Karpas-422 (cell line): ENCODE results near the gene SLCO3A1. TPM values are rescaled to one million over a fixed set of nuclear protein-coding genes. Genes with fewer than 3 reads are reported as not detected.
"Not testable (repeated sequence)": the region's sequence is repeated elsewhere in the genome, so short reads cannot be mapped to it uniquely, and the experiment has no call there.

ENCODE experiments used
- DNase-seq: peaks from one replicate; pipeline ENCODE4 v3.0.0-alpha.2; 2015
- H2AFZ ChIP-seq: fragments of 200-600 bp; sonication (generic); 2 replicates; pipeline ENCODE4 v1.6.1; 2014; ENCODE audit warnings: antibody characterized with exemption, low read length, mixed read lengths
- H3K27ac ChIP-seq: fragments of 200-600 bp; sonication (generic); 2 replicates; pipeline ENCODE4 v1.5.1; 2014; ENCODE audit warnings: mild to moderate bottlenecking, low read length, moderate library complexity
- H3K27me3 ChIP-seq: fragments of 200-600 bp; sonication (generic); 2 replicates; pipeline ENCODE4 v1.6.1; 2014; ENCODE audit warnings: low read length, mixed read lengths
- H3K36me3 ChIP-seq: fragments of 200-600 bp; sonication (generic); 2 replicates; pipeline ENCODE4 v1.6.1; 2014; ENCODE audit warnings: low read length, mixed read lengths; ENCODE audit not compliant: insufficient read depth
- H3K4me1 ChIP-seq: fragments of 200-600 bp; sonication (generic); 2 replicates; pipeline ENCODE4 v1.6.1; 2014; ENCODE audit warnings: mild to moderate bottlenecking, low read length, mixed read lengths
- H3K4me2 ChIP-seq: fragments of 200-600 bp; sonication (generic); 2 replicates; pipeline ENCODE4 v1.6.1; 2014; ENCODE audit warnings: low read length, low read depth, mild to moderate bottlenecking; ENCODE audit not compliant: poor library complexity, severe bottlenecking
- H3K4me3 ChIP-seq: fragments of 200-600 bp; sonication (generic); 2 replicates; pipeline ENCODE4 v1.5.1; 2014; ENCODE audit warnings: mild to moderate bottlenecking, antibody characterized with exemption, low read length, mixed read lengths
- H3K79me2 ChIP-seq: fragments of 200-600 bp; sonication (generic); 2 replicates; pipeline ENCODE4 v1.6.1; 2014; ENCODE audit warnings: mild to moderate bottlenecking, low read length, mixed read lengths
- H3K9ac ChIP-seq: fragments of 200-600 bp; sonication (generic); 2 replicates; pipeline ENCODE4 v1.6.0; 2014; ENCODE audit warnings: low read length
- H3K9me2 ChIP-seq: fragments of 200-600 bp; sonication (generic), shearing (Covaris generic); replicated peaks from 2 replicates; pipeline ENCODE4 v1.6.0; 2014; ENCODE audit warnings: mild to moderate bottlenecking, low read length, moderate library complexity; ENCODE audit not compliant: insufficient read depth
- H3K9me3 ChIP-seq: fragments of 300-700, 200-600 bp; sonication (generic); 2 replicates; pipeline ENCODE4 v1.6.1; 2014; ENCODE audit warnings: low read length, mixed read lengths
- H4K20me1 ChIP-seq: fragments of 200-600 bp; sonication (generic); 2 replicates; pipeline ENCODE4 v1.6.1; 2014; ENCODE audit warnings: mild to moderate bottlenecking, antibody characterized with exemption, low read length, low read depth; ENCODE audit not compliant: insufficient read depth
- total RNA-seq: library from RNA; depleted of rRNA; stranded (reverse); fragments of >200 nt; shearing (Covaris generic); gene quantifications from 2 replicates; pipeline ENCODE4 v1.2.3, GENCODE V29; 2014; ENCODE audit warnings: low replicate concordance

The SLCO3A1 gene
- total RNA-seq, 1 experiment from 2014 or later, result 36.2 TPM

DNA sequence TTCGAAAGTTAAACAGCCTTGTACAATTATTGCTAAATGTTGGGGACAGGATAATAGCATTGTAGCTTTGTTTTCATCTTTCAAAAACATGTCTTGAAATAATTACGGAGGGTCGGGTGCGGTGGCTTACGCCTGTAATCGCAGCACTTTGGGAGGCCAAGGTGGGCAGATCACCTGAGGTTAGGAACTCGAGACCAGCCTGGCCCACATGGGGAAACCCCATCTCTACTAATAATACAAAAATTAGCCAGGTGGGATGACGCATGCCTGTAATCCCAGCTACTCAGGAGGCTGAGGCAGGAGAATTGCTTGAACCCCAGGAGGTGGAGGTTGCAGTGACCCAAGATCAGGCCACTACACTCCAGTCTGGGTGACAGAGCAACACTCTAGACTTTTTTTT is 216.7 kb downstream of the SLCO3A1 start:
- H3K27ac ChIP-seq, H3K9ac ChIP-seq, DNase-seq, H3K4me3 ChIP-seq, H2AFZ ChIP-seq, H3K27me3 ChIP-seq, H3K9me3 ChIP-seq, H4K20me1 ChIP-seq, H3K9me2 ChIP-seq, H3K4me2 ChIP-seq, H3K36me3 ChIP-seq: not testable (repeated sequence)
- Histone ChIP-seq H3K79me2 (peaks cover 99% of the 10 kb centered on the region), H3K4me1 (peaks cover 81% of the 10 kb centered on the region)

DNA sequence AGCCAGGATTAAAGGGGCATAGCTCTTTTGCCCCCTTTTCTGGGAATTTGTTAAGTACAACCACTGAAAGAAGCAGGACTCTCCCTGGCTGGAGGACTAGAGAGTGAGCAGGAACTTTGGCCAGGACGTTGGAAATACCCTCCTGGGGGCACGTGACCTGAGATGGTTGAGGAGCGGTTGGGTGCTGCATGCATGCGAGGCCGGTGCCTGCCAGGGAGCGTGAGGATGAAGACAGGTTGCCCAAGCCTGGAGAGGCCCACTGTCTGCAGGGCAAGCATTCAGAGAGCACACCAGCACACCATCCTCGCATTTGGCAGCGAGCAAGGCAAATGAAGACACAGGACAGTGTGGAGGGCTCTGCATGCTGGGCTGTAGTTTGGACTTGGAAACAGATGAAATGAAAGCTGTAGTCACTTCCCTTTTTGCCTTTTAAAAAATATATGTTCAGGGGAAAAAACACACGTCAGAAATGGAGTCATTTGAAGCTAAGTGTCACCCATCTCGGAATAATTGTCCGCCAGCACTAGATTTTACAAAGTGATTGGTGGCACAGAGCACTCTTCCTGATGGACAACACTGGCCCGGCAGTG is 217.6 kb downstream of the SLCO3A1 start:
- Histone ChIP-seq H3K4me2 (no peak overlapping the region), H3K9me3 (no peaks in the 10 kb centered on the region), H3K4me3 (no peak overlapping the region), H3K27me3 (no peaks in the 10 kb centered on the region), H3K9me2 (no peaks in the 10 kb centered on the region), H3K9ac (no peak overlapping the region), H3K36me3 (no peaks in the 10 kb centered on the region), H4K20me1 (no peaks in the 10 kb centered on the region), H3K27ac (no peak overlapping the region), H2AFZ (no peak overlapping the region), H3K79me2 (peaks cover 99% of the 10 kb centered on the region), H3K4me1 (peaks cover 82% of the 10 kb centered on the region)
- DNase-seq, result no peak

DNA sequence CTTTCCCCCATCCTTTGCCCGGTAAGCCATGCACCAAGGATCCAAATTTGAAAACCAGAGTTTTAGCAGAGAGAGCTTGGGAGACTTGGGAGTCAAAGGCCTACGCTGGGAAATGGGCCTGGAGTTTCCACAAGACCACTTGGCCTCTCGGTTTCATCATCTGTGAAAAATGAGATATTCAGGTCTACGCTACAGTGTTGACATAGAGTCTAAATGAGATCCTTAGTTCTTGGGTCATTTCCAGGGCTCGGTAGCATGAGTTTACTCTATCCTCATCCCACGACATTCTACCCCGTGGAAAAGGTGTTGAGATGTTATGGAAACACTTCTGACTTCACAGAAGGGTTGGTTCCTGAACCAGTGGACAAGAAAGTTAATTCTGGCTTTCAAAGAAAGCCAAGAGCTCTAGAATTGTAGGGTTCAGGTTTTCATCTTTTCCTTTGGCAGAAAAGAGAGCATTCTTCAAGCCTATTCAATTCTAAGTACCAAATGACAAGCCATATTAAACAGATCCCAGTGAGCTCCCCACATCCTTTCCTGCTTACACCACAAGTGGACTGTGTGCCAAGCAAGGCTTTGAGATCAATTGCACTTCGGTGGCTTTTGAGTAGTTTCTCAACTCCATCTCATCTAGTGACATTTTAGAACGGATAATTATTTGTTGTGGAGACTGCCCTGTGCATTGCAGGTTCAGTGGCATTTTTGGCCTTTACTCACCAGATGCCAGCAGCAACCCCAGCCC is 219.7 kb downstream of the SLCO3A1 start:
- H3K4me1 ChIP-seq, result peaks cover 66% of the 10 kb centered on the region
- H3K36me3 ChIP-seq, result no peaks in the 10 kb centered on the region
- no peak overlapping the region for H3K9ac ChIP-seq
- no peak overlapping the region for H2AFZ ChIP-seq
- no peaks in the 10 kb centered on the region for H3K9me3 ChIP-seq
- H3K4me2 ChIP-seq, result no peak overlapping the region
- H3K9me2 ChIP-seq, result no peaks in the 10 kb centered on the region
- H3K27ac ChIP-seq, result no peak overlapping the region
- no peaks in the 10 kb centered on the region for H3K27me3 ChIP-seq
- no peak overlapping the region for H3K4me3 ChIP-seq
- no peaks in the 10 kb centered on the region; the same call in 1 of the 2 replicates for H4K20me1 ChIP-seq
- H3K79me2 ChIP-seq, result peaks cover 99% of the 10 kb centered on the region
- no peak for DNase-seq

DNA sequence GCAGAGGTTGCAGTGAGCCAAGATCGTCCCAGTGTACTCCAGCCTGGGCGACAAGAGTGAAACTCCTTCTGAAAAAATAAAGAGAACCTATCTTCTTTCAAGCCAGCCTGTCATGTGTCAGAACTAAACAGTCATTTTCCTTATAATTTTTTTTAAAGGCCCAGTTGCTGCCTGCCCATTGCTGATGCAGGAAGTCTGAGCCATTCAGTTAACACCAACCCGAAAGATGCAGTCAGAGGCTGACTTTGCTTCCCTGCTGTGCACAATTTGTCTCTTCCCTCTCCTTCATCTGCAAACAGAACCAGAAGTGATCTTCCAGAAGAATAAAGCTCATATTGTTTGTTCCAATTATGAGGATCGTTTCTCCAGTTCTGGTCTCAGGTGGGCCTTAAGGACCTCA is 220.6 kb downstream of the SLCO3A1 start:
- no peaks in the 10 kb centered on the region; the same call in 1 of the 2 replicates for H4K20me1 ChIP-seq
- no peaks in the 10 kb centered on the region for H3K9me2 ChIP-seq
- no peak overlapping the region; the same call in 1 of the 2 replicates for H3K27ac ChIP-seq
- H3K79me2 ChIP-seq, result peaks cover 100% of the 10 kb centered on the region
- H3K9ac ChIP-seq, result no peak overlapping the region
- no peak overlapping the region for H3K4me2 ChIP-seq
- H3K36me3 ChIP-seq, result no peaks in the 10 kb centered on the region
- DNase-seq, result no peak
- no peak overlapping the region for H3K4me3 ChIP-seq
- no peaks in the 10 kb centered on the region for H3K27me3 ChIP-seq
- H2AFZ ChIP-seq, result no peak overlapping the region
- no peaks in the 10 kb centered on the region for H3K9me3 ChIP-seq
- peaks cover 58% of the 10 kb centered on the region for H3K4me1 ChIP-seq

DNA sequence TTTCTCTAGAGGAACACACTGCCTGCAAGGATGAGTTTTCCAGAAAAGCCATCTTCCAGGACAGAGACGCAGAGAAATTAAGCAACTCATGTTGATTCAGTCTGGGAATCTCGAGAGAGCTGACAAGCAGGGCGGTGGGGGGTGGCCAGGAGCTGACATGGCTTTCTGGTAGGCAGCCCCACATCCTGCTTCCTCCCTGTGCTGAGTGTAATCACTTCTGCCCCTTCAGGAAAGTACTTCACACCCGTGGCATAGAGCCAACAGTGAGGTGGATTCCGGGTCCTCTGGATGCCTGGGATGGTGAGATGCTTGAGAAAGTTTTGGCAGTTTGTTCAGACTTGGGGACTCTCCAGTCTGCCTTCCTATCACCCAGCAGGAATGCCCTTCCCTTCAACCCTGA is 221.1 kb downstream of the SLCO3A1 start:
- peaks cover 52% of the 10 kb centered on the region for H3K4me1 ChIP-seq
- H3K4me2 ChIP-seq, result peak overlapping the region; percentile 35
- H3K79me2 ChIP-seq, result peaks cover 100% of the 10 kb centered on the region
- H3K9me3 ChIP-seq, result no peaks in the 10 kb centered on the region
- H3K27me3 ChIP-seq, result no peaks in the 10 kb centered on the region
- no peaks in the 10 kb centered on the region for H3K9me2 ChIP-seq
- no peak overlapping the region; the same call in 1 of the 2 replicates for H3K27ac ChIP-seq
- no peak overlapping the region for H3K9ac ChIP-seq
- H2AFZ ChIP-seq, result no peak overlapping the region
- H4K20me1 ChIP-seq, result no peaks in the 10 kb centered on the region; the same call in 1 of the 2 replicates
- H3K36me3 ChIP-seq, result no peaks in the 10 kb centered on the region
- no peak for DNase-seq
- no peak overlapping the region for H3K4me3 ChIP-seq

DNA sequence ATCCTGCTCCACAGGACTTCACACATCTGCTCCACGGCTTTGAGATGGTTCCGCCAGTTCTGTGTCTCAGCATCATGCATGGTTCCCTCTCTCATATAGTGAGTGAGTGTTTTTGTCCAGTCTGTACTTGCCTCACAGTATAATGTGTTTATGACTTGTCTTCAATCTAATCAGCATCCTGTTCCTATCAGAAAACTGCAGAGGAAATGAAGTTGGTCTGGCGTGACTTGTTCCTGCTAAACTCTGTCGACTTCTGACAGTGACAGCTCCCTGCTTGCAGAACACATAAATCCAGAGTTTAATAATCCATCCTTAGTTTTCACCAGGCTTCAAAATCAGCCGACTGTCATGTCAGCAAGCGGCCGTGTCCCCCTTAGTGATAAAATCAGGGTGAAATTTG is 222.3 kb downstream of the SLCO3A1 start:
- Histone ChIP-seq H3K4me1 (peaks cover 42% of the 10 kb centered on the region), H3K27me3 (no peaks in the 10 kb centered on the region), H3K79me2 (peaks cover 100% of the 10 kb centered on the region), H3K27ac (peak overlapping the region; percentile 57), H3K36me3 (no peaks in the 10 kb centered on the region), H3K9ac (peak overlapping the region; percentile 26; the same call in 1 of the 2 replicates), H3K4me2 (peak overlapping the region; percentile 35), H3K9me2 (no peaks in the 10 kb centered on the region), H4K20me1 (no peaks in the 10 kb centered on the region; the same call in 1 of the 2 replicates), H3K9me3 (no peaks in the 10 kb centered on the region), H3K4me3 (no peak overlapping the region; the same call in 1 of the 2 replicates), H2AFZ (no peak overlapping the region)
- peak; percentile 54 for DNase-seq

DNA sequence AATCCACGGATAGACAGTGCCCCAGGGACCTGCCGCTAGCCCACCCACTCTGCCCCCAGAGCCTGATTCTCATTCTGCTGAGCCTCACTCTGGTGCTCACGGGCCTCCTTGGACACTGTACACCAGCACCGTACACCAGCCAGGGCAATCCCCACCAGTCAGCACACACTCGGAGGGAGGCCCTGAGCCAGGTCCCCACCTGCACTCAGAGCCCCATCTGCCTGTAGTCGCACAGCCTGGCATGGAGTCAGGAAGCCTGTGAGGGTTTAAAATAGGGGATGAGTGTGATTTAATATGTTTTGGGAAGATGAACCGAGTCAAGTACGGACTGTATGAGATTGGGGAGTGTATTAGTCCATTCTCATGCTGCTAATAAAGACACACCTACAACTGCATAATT is 223.0 kb downstream of the SLCO3A1 start:
- no peak overlapping the region for H3K9ac ChIP-seq
- peaks cover 98% of the 10 kb centered on the region for H3K79me2 ChIP-seq
- H3K27ac ChIP-seq, result peak overlapping the region; percentile 57; the same call in 1 of the 2 replicates
- no peaks in the 10 kb centered on the region for H3K9me3 ChIP-seq
- H3K4me3 ChIP-seq, result no peak overlapping the region
- no peak for DNase-seq
- peaks cover 1% of the 10 kb centered on the region; the same call in 1 of the 2 replicates for H4K20me1 ChIP-seq
- H3K4me2 ChIP-seq, result no peak overlapping the region
- peaks cover 38% of the 10 kb centered on the region for H3K4me1 ChIP-seq
- no peak overlapping the region for H2AFZ ChIP-seq
- no peaks in the 10 kb centered on the region for H3K9me2 ChIP-seq
- H3K36me3 ChIP-seq, result no peaks in the 10 kb centered on the region
- no peaks in the 10 kb centered on the region for H3K27me3 ChIP-seq

DNA sequence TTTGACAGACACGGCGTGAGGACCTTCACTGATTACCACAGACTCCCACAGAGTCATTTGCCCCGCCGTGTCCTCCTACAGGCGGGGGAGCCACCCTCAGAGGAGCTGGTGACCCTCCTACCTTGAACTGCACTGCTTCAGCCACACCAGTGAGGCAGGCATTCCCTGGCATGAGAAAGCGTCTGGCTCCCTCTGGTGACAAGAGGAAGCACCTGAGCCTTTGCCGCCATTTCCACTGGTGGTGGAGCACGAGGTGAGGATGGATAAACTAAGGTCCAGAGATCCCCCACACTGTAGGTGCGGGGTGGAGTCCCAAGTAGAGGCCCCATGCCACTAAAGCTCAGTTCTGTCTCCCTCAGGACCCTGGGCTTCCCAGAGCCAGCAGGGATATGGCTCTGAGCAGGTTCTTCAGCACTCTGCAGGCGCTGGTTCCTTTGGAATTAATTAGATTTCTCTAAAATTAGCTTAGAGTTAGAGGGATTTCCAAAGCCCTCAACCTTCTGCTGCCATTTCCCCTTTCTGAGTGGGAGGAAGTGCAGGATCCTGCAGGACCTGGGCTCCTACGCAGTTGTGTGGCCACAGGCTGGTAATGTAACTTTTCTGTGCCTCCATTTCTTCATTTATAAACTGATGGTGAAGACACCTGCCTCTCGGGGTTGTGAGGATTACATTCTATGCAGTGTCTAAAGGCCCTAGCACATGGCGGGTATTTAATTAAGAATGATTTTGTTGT is 224.0 kb downstream of the SLCO3A1 start:
- peaks cover 98% of the 10 kb centered on the region for H3K79me2 ChIP-seq

More for the DNA sequence above, 224.0 kb downstream of the SLCO3A1 start:
- H4K20me1 ChIP-seq, result peaks cover 9% of the 10 kb centered on the region
- no peaks in the 10 kb centered on the region for H3K36me3 ChIP-seq
- H3K4me3 ChIP-seq, result no peak overlapping the region
- H3K4me1 ChIP-seq, result peaks cover 38% of the 10 kb centered on the region
- no peaks in the 10 kb centered on the region for H3K27me3 ChIP-seq
- no peak overlapping the region for H3K27ac ChIP-seq
- H3K9me2 ChIP-seq, result no peaks in the 10 kb centered on the region
- no peak overlapping the region for H3K4me2 ChIP-seq
- H3K9ac ChIP-seq, result no peak overlapping the region
- no peak overlapping the region for H2AFZ ChIP-seq
- DNase-seq, result peak; percentile 91
- H3K9me3 ChIP-seq, result no peaks in the 10 kb centered on the region
